ENCODE measurements around the gene TMEM198. TPM values are rescaled to one million over a fixed set of nuclear protein-coding genes. Genes with fewer than 3 reads are reported as not detected.

The TMEM198 gene
- total and polyA plus RNA-seq, 2 of the 4 experiments (the other 2 are of a cell fraction): 0.18 to 2.2 TPM

DNA sequence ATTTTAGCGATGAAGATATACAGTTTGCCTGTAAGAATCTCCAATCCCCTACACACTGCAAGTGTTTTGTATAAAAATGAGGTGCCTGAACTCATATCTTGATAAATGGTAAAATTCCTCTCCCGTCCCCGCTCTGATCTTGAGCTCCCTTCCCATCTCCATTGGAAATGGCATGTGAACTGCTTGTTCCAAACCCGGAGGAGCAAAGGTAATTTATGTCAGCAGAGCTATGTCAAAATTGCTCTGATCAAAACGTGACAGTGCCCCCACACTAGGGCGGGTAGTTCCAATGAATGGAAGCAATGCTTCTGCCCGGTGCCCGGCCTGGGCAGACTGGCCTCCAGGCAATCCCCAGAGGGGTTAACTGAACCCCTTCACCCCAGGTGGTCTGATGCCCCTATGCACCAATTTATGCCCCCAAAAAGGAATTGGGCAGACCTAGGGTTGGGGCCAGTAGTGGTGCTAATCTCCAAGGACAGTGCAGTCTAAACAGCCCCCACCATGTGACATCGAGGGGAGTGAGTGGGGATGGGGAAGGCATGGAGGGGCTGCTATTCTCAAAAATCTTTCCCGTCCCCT lies 48.8 kb upstream of the TMEM198 start:
- intact Hi-C loops (cut with micrococcal nuclease): loop anchor here (1.0 kb wide), 1 partner anchor 35 kb away; no protein-coding TSS in a partner anchor
- Histone ChIP-seq H3K18ac (ENCODE audit: low read depth, low read length) (no peak overlapping the region), H3K23ac (ENCODE audit: low read depth, low read length) (no peak overlapping the region), H3K4me1 (ENCODE audit: control insufficient read depth, insufficient read depth, low read length) (peaks cover 14% of the 10 kb centered on the region), H2BK5ac (ENCODE audit: low read depth, low read length, poor library complexity, severe bottlenecking) (no peak overlapping the region), H3K36me3 (ENCODE audit: control insufficient read depth, insufficient read depth, low read length) (peaks cover 17% of the 10 kb centered on the region; the same call in 1 of the 2 replicates), H3K9me3 (ENCODE audit: control insufficient read depth, insufficient read depth, low read length) (no peaks in the 10 kb centered on the region), H4K91ac (ENCODE audit: insufficient read depth, low read depth, low read length) (no peak overlapping the region), H2BK20ac (ENCODE audit: low read depth, low read length) (no peak overlapping the region), H3K79me1 (ENCODE audit: low read depth in 1 of 2, low read length in 2 of 2) (peaks cover 10 to 13% of the 10 kb centered on the region in 2 experiments), H2AFZ (replicated peaks; ENCODE audit: low read length, poor library complexity) (peak overlapping the region; percentile 73), H3K27ac (ENCODE audit: insufficient read depth, low read length) (no peak overlapping the region), H3K14ac (replicated peaks; ENCODE audit: low read depth, low read length) (no peak overlapping the region), H3K9me1 (ENCODE audit: insufficient read depth, low read length) (peaks cover 7% of the 10 kb centered on the region; the same call in 1 of the 2 replicates), H2AK9ac (replicated peaks; ENCODE audit: low read depth, low read length, poor library complexity) (no peak overlapping the region), H2AK5ac (ENCODE audit: low read depth, low read length) (0 out of 2 replicates have a peak overlapping the region, but pooled peaks have one; percentile 27), H3K9ac (ENCODE audit: low read depth, low read length) (no peak overlapping the region), H4K8ac (ENCODE audit: low read depth in 2 of 2, low read length in 2 of 2) (no peak overlapping the region), H3K4me3 (ENCODE audit: insufficient read depth, low read depth, low read length) (no peak overlapping the region), H3K27me3 (ENCODE audit: control insufficient read depth, insufficient read depth, low read length) (no peaks in the 10 kb centered on the region; the same call in 1 of the 2 replicates), H3K4me2 (ENCODE audit: low read depth, low read length) (no peak overlapping the region), H3K4ac (ENCODE audit: low read depth, low read length) (no peak overlapping the region), H4K20me1 (ENCODE audit: insufficient read depth, low read length) (no peaks in the 10 kb centered on the region), H4K5ac (ENCODE audit: low read depth, low read length) (no peak overlapping the region), H3K56ac (ENCODE audit: extremely low read depth, insufficient read depth, low read length) (no peak overlapping the region), H2BK120ac (ENCODE audit: low read depth, low read length) (no peak overlapping the region), H2BK15ac (ENCODE audit: low read depth, low read length) (no peak overlapping the region)
- ATAC-seq (ENCODE audit: low read depth) (no peak), DNase-seq (no peak)
- ChIA-PET CTCF (interaction anchor here (0.6 to 2.0 kb wide), 14 partner anchors 9 to 135 kb away, joined by 3 to 17 read pairs (median 4); no protein-coding TSS in a partner anchor), POLR2A (ENCODE audit: unreplicated experiment) (no interaction called here)
- dilution Hi-C loops (cut with HindIII; ENCODE audit: low sequenced_read_pairs, unreplicated experiment): no loop called here
- no TSS peak for BruUV-seq (replicated peaks)
- in situ Hi-C loops (cut with MboI; ENCODE audit: low sequenced_read_pairs): no loop called here
- no peak for TF ChIP-seq RFX5 (IDR thresholded peaks at IDR 0.05; ENCODE audit: low read depth, low read length)
- no peak for TF ChIP-seq CEBPB (IDR thresholded peaks at IDR 0.05; ENCODE audit: low read depth, low read length)
- no peak for TF ChIP-seq RAD21 (IDR thresholded peaks at IDR 0.05; ENCODE audit: low read length)
- no peak for TF ChIP-seq FOS (IDR thresholded peaks at IDR 0.05; ENCODE audit: low read depth, low read length)
- TF ChIP-seq BHLHE40 (IDR thresholded peaks at IDR 0.05; ENCODE audit: low read depth, low read length): no peak
- TF ChIP-seq, protein P1, sequence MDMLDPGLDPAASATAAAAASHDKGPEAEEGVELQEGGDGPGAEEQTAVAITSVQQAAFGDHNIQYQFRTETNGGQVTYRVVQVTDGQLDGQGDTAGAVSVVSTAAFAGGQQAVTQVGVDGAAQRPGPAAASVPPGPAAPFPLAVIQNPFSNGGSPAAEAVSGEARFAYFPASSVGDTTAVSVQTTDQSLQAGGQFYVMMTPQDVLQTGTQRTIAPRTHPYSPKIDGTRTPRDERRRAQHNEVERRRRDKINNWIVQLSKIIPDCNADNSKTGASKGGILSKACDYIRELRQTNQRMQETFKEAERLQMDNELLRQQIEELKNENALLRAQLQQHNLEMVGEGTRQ (IDR thresholded peaks at IDR 0.05; ENCODE audit: low read depth, low read length): no peak
- TF ChIP-seq MAFK (IDR thresholded peaks at IDR 0.05; ENCODE audit: low read depth, low read length): no peak
- no peak for TF ChIP-seq CTCF (conservative IDR thresholded peaks at IDR 0.05; ENCODE audit: low read depth, low read length)
- no peak for TF ChIP-seq SMC3 (IDR thresholded peaks at IDR 0.05; ENCODE audit: low read depth, low read length)
- TF ChIP-seq MXI1 (IDR thresholded peaks at IDR 0.05; ENCODE audit: borderline replicate concordance, low read depth, low read length): no peak
- TF ChIP-seq, protein P2, sequence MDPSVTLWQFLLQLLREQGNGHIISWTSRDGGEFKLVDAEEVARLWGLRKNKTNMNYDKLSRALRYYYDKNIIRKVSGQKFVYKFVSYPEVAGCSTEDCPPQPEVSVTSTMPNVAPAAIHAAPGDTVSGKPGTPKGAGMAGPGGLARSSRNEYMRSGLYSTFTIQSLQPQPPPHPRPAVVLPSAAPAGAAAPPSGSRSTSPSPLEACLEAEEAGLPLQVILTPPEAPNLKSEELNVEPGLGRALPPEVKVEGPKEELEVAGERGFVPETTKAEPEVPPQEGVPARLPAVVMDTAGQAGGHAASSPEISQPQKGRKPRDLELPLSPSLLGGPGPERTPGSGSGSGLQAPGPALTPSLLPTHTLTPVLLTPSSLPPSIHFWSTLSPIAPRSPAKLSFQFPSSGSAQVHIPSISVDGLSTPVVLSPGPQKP (IDR thresholded peaks at IDR 0.05; ENCODE audit: borderline replicate concordance, low read depth, low read length): no peak
- 50% methylated on average over 2 of the region's 10 CpGs; no CpG with 5 or more reads in 1 of the 2 experiments for WGBS, 2 experiments (ENCODE audit: extremely low coverage in 2 of 2, insufficient read length in 1 of 2)

Data from IMR-90 (cell line).